Esophagus muscularis mucosa (tissue), 4 donors: ENCODE results near the gene FAM131C. TPM values are rescaled to one million over a fixed set of nuclear protein-coding genes. Genes with fewer than 3 reads are reported as not detected.

Experiments used
- DNase-seq: peaks from one replicate; pipeline ENCODE4 v3.0.0-alpha.2; 2017; ENCODE audit errors: extremely low spot score
- H3K27ac ChIP-seq, 4 donors: fragments of 200-600 bp; sonication (generic); replicated peaks in 1 of 4; 1 replicate in 3 of 4; 2 replicates in 1 of 4; pipeline ENCODE4 v1.5.1; 2016 to 2019; ENCODE audit warnings: mild to moderate bottlenecking in 1 of 4
- H3K27me3 ChIP-seq, 4 donors: fragments of 200-600 bp; sonication (generic); one replicate each; pipeline versions ENCODE4 v1.5.1 to v1.6.0; 2016 to 2019
- H3K36me3 ChIP-seq, 4 donors: fragments of 200-600 bp; sonication (generic); one replicate each; pipeline ENCODE4 v1.5.1; 2016 to 2019
- H3K4me1 ChIP-seq, 4 donors: fragments of 200-600 bp; sonication (generic); one replicate each; pipeline ENCODE4 v1.5.1; 2016 to 2019
- H3K4me3 ChIP-seq, 4 donors: fragments of 200-600 bp; sonication (generic); 1 replicate in 2 of 4; 2 replicates in 2 of 4; pipeline ENCODE4 v1.5.1; 2016 to 2019; ENCODE audit warnings: mild to moderate bottlenecking in 4 of 4, moderate library complexity in 1 of 4
- H3K9me3 ChIP-seq, 4 donors: fragments of 200-600 bp; sonication (generic); 1 replicate in 3 of 4; 2 replicates in 1 of 4; pipeline ENCODE4 v1.5.1; 2016 to 2019
- EP300 ChIP-seq: sonication (generic); formaldehyde crosslinking; IDR thresholded peaks from one replicate; pipeline ENCODE4 v1.6.1; 2017; ENCODE audit warnings: antibody characterized with exemption
- POLR2A ChIP-seq: fragments of 450-650 bp; IDR thresholded peaks from one replicate; pipeline ENCODE4 v1.6.1; 2017; ENCODE audit warnings: antibody characterized with exemption, moderate library complexity, mild to moderate bottlenecking, low read depth
- POLR2AphosphoS5 ChIP-seq, 2 donors: sonication (generic); formaldehyde crosslinking; IDR thresholded peaks; one replicate each; pipeline ENCODE4 v1.6.1; 2017; ENCODE audit warnings: antibody characterized with exemption in 2 of 2
- WGBS: methylation state at CpG from one replicate; pipeline ENCODE4 v1.1.5; 2018; 5-methylcytosine and 5-hydroxymethylcytosine counted together
- intact Hi-C: fragments of 100-400 bp; cut with DNase I; formaldehyde crosslinking; loops from one replicate; pipeline ENCODE4 v1.15.1; 2023
- total RNA-seq, 4 donors: library from RNA; depleted of rRNA; stranded (reverse); fragments of >200 nt; gene quantifications; one replicate each; pipeline versions ENCODE4 v1.1.0 to v1.2.1, GENCODE V29; 2016
- TF ChIP-seq, protein P1 (sequence below), 3 experiments: fragments of 200-600 bp in 2 of 3; fragments of 450-650 bp in 1 of 3; sonication (generic) in 2 of 3; IDR thresholded peaks; one replicate each; pipeline ENCODE4 v1.5.1; 2017 to 2019; ENCODE audit warnings: antibody characterized with exemption in 3 of 3, mild to moderate bottlenecking in 2 of 3, moderate library complexity in 1 of 3

The FAM131C gene
- total RNA-seq, 4 donors from 2014 or later, result 0.33 to 0.39 TPM; not detected in 2

DNA sequence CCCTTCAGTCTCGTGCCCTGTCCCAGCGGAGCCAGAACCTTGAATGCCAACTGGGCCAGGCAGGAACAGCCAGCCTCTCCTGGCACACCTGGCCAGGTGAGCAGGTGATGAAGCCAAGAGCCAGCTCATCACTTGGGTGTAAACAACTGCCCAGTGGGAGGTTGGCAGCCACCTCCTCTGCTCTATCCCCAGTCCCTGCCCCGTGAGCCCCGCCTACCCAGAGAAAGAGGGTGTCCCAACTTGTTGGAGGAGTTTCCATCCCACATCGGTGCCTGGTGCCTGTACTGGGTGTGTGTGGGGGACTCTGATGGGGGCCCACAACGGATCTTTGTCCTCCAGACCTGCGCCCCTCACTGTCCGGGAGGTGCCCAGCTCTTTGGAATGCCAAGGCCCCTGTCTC, 17.8 kb upstream of the FAM131C start:
- DNase-seq, result no peak
- H3K27me3 ChIP-seq, result no peaks in the 10 kb centered on the region
- no peak overlapping the region for H3K4me3 ChIP-seq
- H3K4me1 ChIP-seq, result peaks cover 0 to 12% (median 3%) of the 10 kb centered on the region in 4 donors
- TF ChIP-seq POLR2A (no peak), POLR2AphosphoS5 (IDR thresholded peaks at IDR 0.05) (no peak), EP300 (no peak)
- TF ChIP-seq, protein P1, sequence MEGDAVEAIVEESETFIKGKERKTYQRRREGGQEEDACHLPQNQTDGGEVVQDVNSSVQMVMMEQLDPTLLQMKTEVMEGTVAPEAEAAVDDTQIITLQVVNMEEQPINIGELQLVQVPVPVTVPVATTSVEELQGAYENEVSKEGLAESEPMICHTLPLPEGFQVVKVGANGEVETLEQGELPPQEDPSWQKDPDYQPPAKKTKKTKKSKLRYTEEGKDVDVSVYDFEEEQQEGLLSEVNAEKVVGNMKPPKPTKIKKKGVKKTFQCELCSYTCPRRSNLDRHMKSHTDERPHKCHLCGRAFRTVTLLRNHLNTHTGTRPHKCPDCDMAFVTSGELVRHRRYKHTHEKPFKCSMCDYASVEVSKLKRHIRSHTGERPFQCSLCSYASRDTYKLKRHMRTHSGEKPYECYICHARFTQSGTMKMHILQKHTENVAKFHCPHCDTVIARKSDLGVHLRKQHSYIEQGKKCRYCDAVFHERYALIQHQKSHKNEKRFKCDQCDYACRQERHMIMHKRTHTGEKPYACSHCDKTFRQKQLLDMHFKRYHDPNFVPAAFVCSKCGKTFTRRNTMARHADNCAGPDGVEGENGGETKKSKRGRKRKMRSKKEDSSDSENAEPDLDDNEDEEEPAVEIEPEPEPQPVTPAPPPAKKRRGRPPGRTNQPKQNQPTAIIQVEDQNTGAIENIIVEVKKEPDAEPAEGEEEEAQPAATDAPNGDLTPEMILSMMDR (IDR thresholded peaks at IDR 0.05), result no peak
- H3K36me3 ChIP-seq, result no peaks in the 10 kb centered on the region
- no peak overlapping the region for H3K27ac ChIP-seq
- WGBS, result 100% methylated on average over 2 of the region's 8 CpGs
- intact Hi-C loops, result no loop called here
- H3K9me3 ChIP-seq, result no peaks in the 10 kb centered on the region

DNA sequence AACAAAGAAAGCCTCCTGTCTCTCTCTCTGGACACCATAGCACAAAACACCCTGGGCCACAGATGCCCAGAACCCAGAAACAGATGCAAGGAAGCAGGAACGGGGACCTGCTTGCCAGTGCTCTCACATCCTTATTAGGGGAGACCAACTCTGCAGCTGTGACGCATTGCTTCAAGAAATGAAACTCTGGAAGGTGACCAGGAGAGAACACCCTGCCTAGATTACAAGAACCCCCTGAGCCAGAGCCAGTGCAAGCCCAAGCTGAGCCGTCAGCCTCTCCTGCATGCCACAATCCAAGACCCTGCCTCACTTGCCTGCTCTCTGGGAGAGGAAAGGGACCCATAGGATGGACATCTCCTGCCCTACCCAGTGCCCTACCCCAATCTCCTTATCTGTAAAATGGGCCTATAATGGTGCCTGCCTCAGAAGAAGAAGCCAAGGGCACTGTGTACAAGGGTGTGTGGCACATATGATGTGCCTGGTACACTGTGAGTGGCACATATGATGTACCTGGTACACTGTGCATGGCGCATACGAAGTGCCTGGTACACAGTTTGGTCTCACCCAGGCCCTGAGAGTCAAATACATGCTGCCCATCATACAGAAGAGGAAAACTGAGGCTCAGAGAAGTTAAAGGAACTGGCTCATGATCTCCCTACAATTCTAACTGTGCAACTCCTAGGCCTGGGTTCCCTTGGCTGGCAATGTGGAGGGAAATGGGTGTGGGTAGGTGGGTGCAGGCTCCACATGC, 16.8 kb upstream of the FAM131C start:
- intact Hi-C loops, result no loop called here
- WGBS, result 74% methylated on average over 5 of the region's 5 CpGs

DNA sequence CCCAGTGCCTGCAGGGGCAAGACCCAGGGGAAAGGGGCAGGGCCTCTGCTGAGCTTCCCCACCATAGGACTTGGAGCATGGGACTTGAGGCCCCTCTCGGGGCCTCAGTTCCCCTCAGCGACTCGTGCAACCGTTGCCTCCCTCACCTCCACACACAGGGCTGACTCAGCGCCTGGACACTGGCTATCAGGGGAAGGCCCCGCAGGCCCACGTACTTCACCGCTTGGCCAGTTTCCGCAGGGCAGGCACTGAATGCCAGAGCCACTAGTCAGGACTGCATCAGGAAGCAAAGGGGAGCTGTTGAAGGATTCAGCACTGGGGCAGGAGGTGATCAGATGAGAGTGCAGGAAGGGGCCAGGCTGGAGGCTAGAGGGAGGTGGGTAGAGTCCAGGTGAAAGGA, 15.5 kb upstream of the FAM131C start:
- TF ChIP-seq, protein P1 (IDR thresholded peaks at IDR 0.05), result no peak
- TF ChIP-seq POLR2A (no peak), POLR2AphosphoS5 (IDR thresholded peaks at IDR 0.05) (no peak)
- Histone ChIP-seq H3K4me1 (peaks cover 0 to 17% (median 3%) of the 10 kb centered on the region in 4 donors), H3K4me3 (no peak overlapping the region), H3K27ac (no peak overlapping the region), H3K36me3 (no peaks in the 10 kb centered on the region), H3K9me3 (no peaks in the 10 kb centered on the region), H3K27me3 (no peaks in the 10 kb centered on the region)
- no peak for DNase-seq
- WGBS, result no CpG with 5 or more reads among the region's 9 CpGs
- intact Hi-C loops, result loop anchor here (5.0 kb wide), 1 partner anchor 38 kb away; no protein-coding TSS in a partner anchor

More for the DNA sequence above, 16.8 kb upstream of the FAM131C start:
- Histone ChIP-seq H3K27ac (no peak overlapping the region), H3K4me1 (peaks cover 0 to 16% (median 3%) of the 10 kb centered on the region in 4 donors), H3K9me3 (no peaks in the 10 kb centered on the region), H3K36me3 (no peaks in the 10 kb centered on the region), H3K27me3 (no peaks in the 10 kb centered on the region), H3K4me3 (no peak overlapping the region)
- TF ChIP-seq EP300, result no peak
- TF ChIP-seq, protein P1 (IDR thresholded peaks at IDR 0.05), result no peak
- TF ChIP-seq POLR2AphosphoS5 (IDR thresholded peaks at IDR 0.05), result no peak
- no peak for TF ChIP-seq POLR2A
- no peak for DNase-seq

DNA sequence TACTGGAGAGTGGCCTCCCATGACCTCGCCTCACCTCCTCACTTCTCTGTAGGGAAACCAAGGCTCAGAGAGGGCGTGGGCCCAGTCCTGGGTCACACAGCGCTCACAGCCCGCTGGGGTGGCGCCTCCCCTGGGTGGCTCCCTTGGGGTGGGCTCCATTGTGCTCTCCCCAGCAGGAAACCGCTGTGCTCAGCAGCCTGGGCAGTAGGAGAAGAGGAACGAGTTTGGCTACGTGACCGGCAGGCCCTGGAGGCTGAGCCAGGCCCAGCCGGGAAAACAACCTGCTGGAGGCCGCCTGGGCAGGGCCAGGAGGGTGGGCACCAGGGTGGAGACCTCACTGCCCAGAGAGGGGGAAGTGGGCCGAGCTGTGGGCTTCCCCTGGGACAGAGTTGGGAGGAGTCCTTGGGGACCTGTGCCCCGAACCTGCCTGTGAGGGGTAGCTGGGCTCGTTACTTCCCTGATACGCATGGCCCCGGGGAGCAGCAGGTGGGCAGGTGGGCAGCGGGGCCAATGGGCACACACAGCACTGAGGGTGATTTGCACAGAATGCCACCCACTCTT, 15.0 kb upstream of the FAM131C start:
- Histone ChIP-seq H3K27ac (no peak overlapping the region), H3K27me3 (no peaks in the 10 kb centered on the region), H3K4me3 (no peak overlapping the region), H3K9me3 (no peaks in the 10 kb centered on the region), H3K36me3 (no peaks in the 10 kb centered on the region), H3K4me1 (peaks cover 0 to 17% (median 3%) of the 10 kb centered on the region in 4 donors)
- no peak for DNase-seq
- intact Hi-C loops, result loop anchor here (5.0 kb wide), 1 partner anchor 39 kb away; no protein-coding TSS in a partner anchor
- TF ChIP-seq POLR2A, result no peak
- WGBS, result 91% methylated on average over 11 of the region's 17 CpGs

DNA sequence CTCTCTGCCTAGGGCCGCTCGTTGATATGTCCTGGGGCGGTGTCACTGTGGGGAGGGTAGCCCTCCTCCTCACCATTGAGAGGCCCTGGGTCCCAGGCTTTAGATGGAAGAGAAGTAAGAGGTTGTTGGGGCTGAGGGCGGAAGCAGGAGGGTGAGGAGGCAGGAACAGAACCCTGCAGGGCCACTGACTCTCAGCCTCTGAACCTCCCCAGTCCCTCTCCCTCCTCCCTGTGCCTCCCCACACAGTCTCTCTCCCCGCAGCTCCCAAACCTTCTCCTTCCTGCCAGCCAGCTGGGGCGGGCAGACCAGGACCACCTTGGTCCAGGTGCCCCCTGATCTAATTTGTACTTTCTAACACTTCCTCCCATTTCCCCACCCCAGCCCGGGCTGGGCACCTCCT, 14.3 kb upstream of the FAM131C start:
- TF ChIP-seq POLR2AphosphoS5 (IDR thresholded peaks at IDR 0.05) (no peak), EP300 (no peak), POLR2A (no peak)
- TF ChIP-seq, protein P1 (IDR thresholded peaks at IDR 0.05), result no peak
- intact Hi-C loops, result loop anchor here (5.0 kb wide), 1 partner anchor 40 kb away; no protein-coding TSS in a partner anchor
- Histone ChIP-seq H3K9me3 (no peaks in the 10 kb centered on the region), H3K27me3 (no peaks in the 10 kb centered on the region), H3K36me3 (no peaks in the 10 kb centered on the region), H3K4me3 (no peak overlapping the region), H3K4me1 (peaks cover 0 to 19% (median 3%) of the 10 kb centered on the region in 4 donors), H3K27ac (no peak overlapping the region)
- no peak for DNase-seq
- 77% methylated on average over 7 of the region's 7 CpGs for WGBS
